ENCODE results near the gene ARVCF.

GRCh38 chr22:19991645-19992451 is 24.8 kb downstream of the ARVCF start:
- TF ChIP-seq CTCF (conservative IDR thresholded peaks at IDR 0.05; ENCODE audit: low read depth, low read length) = no peak
- TF ChIP-seq EZH2 (IDR thresholded peaks at IDR 0.05; ENCODE audit: borderline replicate concordance, low read depth, low read length, poor library complexity, severe bottlenecking) = no peak
